Measurements from ENCODE around the gene GLCCI1. TPM values are rescaled to one million over a fixed set of nuclear protein-coding genes. Genes with fewer than 3 reads are reported as not detected.

GLCCI1 gene
- total and polyA plus RNA-seq, 2 of the 8 experiments (the other 6 are each of a cell fraction or from before 2014, with no cell fraction given) = 12.4 to 27.7 TPM

GRCh38 chr7:7938471-7938870 is 30.1 kb upstream of the GLCCI1 start:
- FAIRE-seq (no peak), DNase-seq (ENCODE audit: low read depth in 1 of 2, low spot score in 2 of 2) (no peak)
- Histone ChIP-seq H3K9me3 (ENCODE audit: insufficient read depth in 2 of 2, low read depth in 1 of 2, low read length in 1 of 2) (no peaks in the 10 kb centered on the region), H2BK15ac (ENCODE audit: low read length) (no peak overlapping the region), H3K27ac (ENCODE audit: low read depth, low read length) (no peak overlapping the region), H3K23me2 (ENCODE audit: low read depth, low read length) (no peaks in the 10 kb centered on the region), H2AFZ (ENCODE audit: low read length) (no peak overlapping the region), H3K4me2 (ENCODE audit: insufficient read depth in 1 of 2, low read depth in 2 of 2, low read length in 2 of 2) (no peak overlapping the region), H3K14ac (ENCODE audit: insufficient read length) (no peak overlapping the region), H2BK120ac (replicated peaks; ENCODE audit: low read depth, low read length) (no peak overlapping the region), H4K5ac (ENCODE audit: insufficient read length, low read depth, low read length) (no peak overlapping the region), H3K23ac (ENCODE audit: insufficient read length) (no peak overlapping the region), H3K4me3 (ENCODE audit: extremely low read depth in 1 of 4, insufficient read depth in 2 of 4, low read depth in 3 of 4, low read length in 4 of 4) (no peak overlapping the region), H3K9ac (replicated peaks in 1 of 4; ENCODE audit: extremely low read depth in 1 of 4, low read depth in 3 of 4, low read length in 3 of 4) (no peak overlapping the region), H4K20me1 (replicated peaks in 1 of 2; ENCODE audit: control insufficient read depth in 1 of 2, insufficient read depth in 2 of 2, low read length in 2 of 2) (no peaks in the 10 kb centered on the region), H3K56ac (replicated peaks; ENCODE audit: insufficient read length, low read depth, low read length) (no peak overlapping the region), H2AK5ac (ENCODE audit: low read depth, low read length) (no peak overlapping the region; the same call in 1 of the 2 replicates), H2BK12ac (ENCODE audit: low read depth, low read length) (no peak overlapping the region), H2BK20ac (ENCODE audit: low read length) (0 out of 2 replicates have a peak overlapping the region, but pooled peaks have one; percentile 29), H3K4me1 (replicated peaks in 1 of 4; ENCODE audit: control insufficient read depth in 3 of 4, insufficient read depth in 4 of 4, low read length in 3 of 4) (peaks cover 0 to 6% (median 4%) of the 10 kb centered on the region in 4 experiments; a peak in 2 of 7 replicates), H3K36me3 (ENCODE audit: control insufficient read depth in 2 of 4, insufficient read depth in 4 of 4, low read length in 3 of 4) (no peaks in the 10 kb centered on the region), H3K79me2 (ENCODE audit: control insufficient read depth in 1 of 2, insufficient read depth in 2 of 2, low read length in 2 of 2) (no peaks in the 10 kb centered on the region), H2BK5ac (ENCODE audit: low read depth, low read length) (no peak overlapping the region), H3K27me3 (replicated peaks in 1 of 4; ENCODE audit: control insufficient read depth in 3 of 4, extremely low read depth in 1 of 4, insufficient read depth in 3 of 4, low read length in 3 of 4) (no peaks in the 10 kb centered on the region), H4K8ac (ENCODE audit: extremely low read depth, insufficient read depth, low read length) (no peak overlapping the region), H3K4ac (replicated peaks; ENCODE audit: insufficient read length, low read depth, low read length) (no peak overlapping the region), H3K18ac (ENCODE audit: extremely low read depth, low read length) (no peak overlapping the region), H4K91ac (replicated peaks; ENCODE audit: insufficient read length, low read length) (no peak overlapping the region), H3K79me1 (ENCODE audit: low read depth, low read length) (no peaks in the 10 kb centered on the region)
- ChIA-PET CTCF (ENCODE audit: partially characterized antibody) (no interaction called here), POLR2A (ENCODE audit: partially characterized antibody) (no interaction called here)
- 93% methylated on average over 6 of the region's 6 CpGs; no CpG with 5 or more reads in 1 of the 2 experiments for WGBS, 2 experiments (ENCODE audit: extremely low coverage in 1 of 2, insufficient coverage in 1 of 2, insufficient read length in 1 of 2, insufficient replicate concordance in 2 of 2, low coverage in 1 of 2, low lambda C conversion rate in 2 of 2, missing lambda C conversion rate in 1 of 2)
- TF ChIP-seq EZH2 (IDR thresholded peaks at IDR 0.05; ENCODE audit: low read depth, low read length, severe bottlenecking) = no peak
- no peak for TF ChIP-seq SIN3A (conservative IDR thresholded peaks at IDR 0.05 in 1 of 2, IDR thresholded peaks at IDR 0.05 in 1 of 2; ENCODE audit: low read depth in 1 of 2, low read length in 2 of 2)
- no peak for TF ChIP-seq RNF2 (IDR thresholded peaks at IDR 0.05; ENCODE audit: borderline replicate concordance, low read depth, low read length, missing control alignments, poor library complexity, severe bottlenecking)
- no peak for TF ChIP-seq KDM4A (IDR thresholded peaks at IDR 0.05; ENCODE audit: low read depth, low read length, severe bottlenecking)
- TF ChIP-seq PHF8 (conservative IDR thresholded peaks at IDR 0.05; ENCODE audit: low read depth, low read length) = no peak
- TF ChIP-seq BACH1 (IDR thresholded peaks at IDR 0.05; ENCODE audit: low read length) = no peak
- no peak for TF ChIP-seq CBX8 (IDR thresholded peaks at IDR 0.05; ENCODE audit: borderline replicate concordance, low read depth, low read length)
